Caco-2 (cell line): Measurements from ENCODE around the gene AHRR. TPM values are rescaled to one million over a fixed set of nuclear protein-coding genes. Genes with fewer than 3 reads are reported as not detected.

Experiments used
- BruUV-seq: library from RNA; stranded (reverse); fragments of 400-500 nt; replicated peaks from 2 replicates; lab custom pipeline; 2021; lab: Mats Ljungman, UMichigan
- CTCF ChIA-PET: fragments of 300-600 bp; sonication (Branson Sonifier 250); formaldehyde crosslinking; loops from one replicate; lab custom pipeline; 2022; ENCODE audit warnings: antibody characterized with exemption; lab: Charles Lee
- POLR2A ChIA-PET: fragments of 300-600 bp; sonication (Branson Sonifier 250); formaldehyde crosslinking; loops from one replicate; lab custom pipeline; 2022; ENCODE audit warnings: antibody characterized with exemption; lab: Charles Lee
- DNase-seq, 2 experiments: peaks; one replicate each; pipeline versions ENCODE4 v3.0.0 to v3.0.0-alpha.2; 2020 to 2022
- H3K27me3 ChIP-seq: replicated peaks from 2 replicates; pipeline ENCODE4 v1.6.0; 2011; ENCODE audit warnings: low read length; ENCODE audit not compliant: control insufficient read depth, insufficient read depth
- H3K36me3 ChIP-seq: 2 replicates; pipeline ENCODE4 v1.5.1; 2011; ENCODE audit warnings: low read length; ENCODE audit not compliant: control insufficient read depth, insufficient read depth
- H3K4me1 ChIP-seq: fragments of 250-450 bp; sonication (Bioruptor Pico); 2 replicates; pipeline ENCODE4 v1.5.1; 2020; ENCODE audit warnings: mild to moderate bottlenecking
- H3K4me3 ChIP-seq: 2 replicates; pipeline ENCODE4 v1.5.1; 2011; ENCODE audit warnings: low read depth, mild to moderate bottlenecking, control low read depth, low read length
- H3K9me3 ChIP-seq: fragments of 250-450 bp; sonication (Bioruptor Pico); 2 replicates; pipeline ENCODE4 v1.5.1; 2020; ENCODE audit warnings: mild to moderate bottlenecking, moderate library complexity
- H3K27ac Mint-ChIP-seq: one replicate; pipeline ENCODE4 v1.8.0; 2022; ENCODE audit warnings: mixed read lengths; ENCODE audit not compliant: unreplicated experiment
- H3K27me3 Mint-ChIP-seq: one replicate; pipeline ENCODE4 v1.8.0; 2022; ENCODE audit warnings: mixed read lengths; ENCODE audit not compliant: insufficient read depth, unreplicated experiment
- H3K36me3 Mint-ChIP-seq: one replicate; pipeline ENCODE4 v1.8.0; 2022; ENCODE audit warnings: mild to moderate bottlenecking, mixed read lengths; ENCODE audit not compliant: insufficient read depth, unreplicated experiment
- H3K4me1 Mint-ChIP-seq: one replicate; pipeline ENCODE4 v1.8.0; 2022; ENCODE audit warnings: low read depth, mixed read lengths; ENCODE audit not compliant: unreplicated experiment
- H3K4me3 Mint-ChIP-seq: one replicate; pipeline ENCODE4 v1.8.0; 2022; ENCODE audit warnings: mild to moderate bottlenecking, moderate library complexity, mixed read lengths; ENCODE audit not compliant: unreplicated experiment
- H3K9me3 Mint-ChIP-seq: one replicate; pipeline ENCODE4 v1.8.0; 2022; ENCODE audit warnings: mixed read lengths; ENCODE audit not compliant: unreplicated experiment
- CTCF ChIP-seq, 2 experiments: fragments of 200-600 bp in 1 of 2; IDR thresholded peaks; 1 replicate in 1 of 2; 2 replicates in 1 of 2; pipeline versions ENCODE4 v1.5.1 to v1.8.0; 2011 to 2022; ENCODE audit warnings: antibody characterized with exemption in 1 of 2, control low read depth in 1 of 2, inconsistent platforms in 1 of 2, low read depth in 1 of 2, low read length in 1 of 2, mild to moderate bottlenecking in 1 of 2, moderate library complexity in 1 of 2; ENCODE audit not compliant: insufficient read depth in 1 of 2, severe bottlenecking in 1 of 2, unreplicated experiment in 1 of 2
- intact Hi-C: fragments of 100-400 bp; cut with micrococcal nuclease; formaldehyde crosslinking; loops from one replicate; pipeline ENCODE4 v1.10.0; 2022; ENCODE audit not compliant: unreplicated experiment
- total RNA-seq: library from RNA; stranded (reverse); gene quantifications from 2 replicates; pipeline ENCODE4 v1.2.3, GENCODE V29; 2022

The AHRR gene
- total RNA-seq, 1 experiment from 2014 or later: 1.1 TPM

DNA sequence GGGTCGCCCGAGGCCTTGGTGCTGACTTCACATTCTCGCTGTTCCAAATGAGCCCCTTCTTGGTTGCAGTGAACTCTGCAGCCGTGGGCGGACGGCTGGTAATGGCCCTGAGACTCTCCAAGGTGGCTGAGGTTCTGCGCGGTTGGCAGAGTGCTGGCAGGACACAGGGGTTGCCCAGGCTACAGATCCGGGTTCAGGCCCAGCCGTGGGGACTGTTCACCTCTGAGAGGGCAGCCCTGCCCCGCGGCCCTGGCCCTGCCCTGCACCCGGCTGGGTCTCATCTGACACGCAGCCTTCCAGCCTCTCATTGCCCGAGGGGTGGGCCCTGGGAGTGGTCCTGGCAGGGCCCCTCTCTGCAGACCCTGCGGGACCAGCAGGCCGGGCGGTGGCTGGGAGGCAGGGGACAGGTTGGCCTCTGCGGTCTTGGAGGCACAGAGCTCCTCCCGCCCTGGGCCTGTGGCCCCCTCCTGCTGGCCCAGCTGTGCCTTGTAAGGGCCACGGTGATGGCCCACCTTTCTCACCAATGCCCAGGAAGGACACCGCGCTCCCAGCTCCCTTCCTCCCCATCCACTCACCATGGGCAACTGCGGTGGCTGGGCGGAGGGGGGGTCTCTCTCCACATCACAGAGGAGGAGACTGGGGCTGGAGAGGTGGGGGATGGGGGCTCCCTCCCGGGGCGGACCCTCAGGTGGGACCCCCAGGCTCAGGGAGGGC, 51.6 kb downstream of the AHRR start:
- intact Hi-C loops: no loop called here
- peaks cover 10% of the 10 kb centered on the region; the same call in 1 of the 2 replicates for H3K4me1 ChIP-seq
- H3K4me3 Mint-ChIP-seq: peak overlapping the region; percentile 37

DNA sequence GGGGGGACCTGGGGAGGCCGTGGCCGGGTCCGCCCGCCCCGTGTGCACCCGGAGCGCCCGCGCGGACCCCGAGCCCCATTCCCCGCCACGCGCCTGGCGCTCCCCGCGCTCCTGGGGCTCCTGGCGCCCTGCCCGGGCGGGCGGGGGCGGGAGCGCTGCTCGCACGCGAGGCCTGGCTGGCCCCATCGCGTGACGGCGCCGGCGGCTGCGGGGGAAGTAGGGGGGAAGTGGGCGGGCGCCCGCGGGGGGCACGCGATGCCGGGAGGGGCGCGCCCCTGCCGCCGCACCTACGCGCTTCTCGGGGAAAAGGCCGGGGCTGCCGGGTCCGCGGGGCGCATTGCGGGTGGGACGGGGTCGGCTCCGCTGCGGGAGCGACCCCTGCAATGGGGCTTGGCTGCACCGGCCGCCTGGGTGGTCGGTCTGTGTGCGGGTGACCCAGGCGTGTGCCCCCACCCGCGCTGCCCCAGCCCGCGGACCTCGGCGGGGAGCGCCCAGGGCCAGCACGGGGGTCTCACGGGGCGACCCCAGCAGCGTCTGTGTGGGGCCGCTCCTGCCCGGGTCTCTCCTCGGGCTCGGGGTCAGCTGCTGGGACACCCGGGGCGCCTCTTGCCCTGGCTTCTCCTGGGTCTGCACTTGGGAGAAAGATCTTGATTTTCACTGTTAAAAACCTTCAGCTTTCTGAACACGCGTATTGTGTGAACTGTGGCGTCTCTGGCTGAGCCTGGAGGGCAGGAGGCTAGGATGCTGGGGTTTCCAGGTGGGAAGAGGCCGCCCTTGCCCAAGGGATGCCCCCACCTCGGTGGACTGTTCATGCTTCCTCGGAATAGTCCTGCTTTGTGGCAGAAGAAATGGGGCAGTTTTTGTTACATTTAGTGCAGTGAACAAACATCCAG, 52.4 kb downstream of the AHRR start:
- no peak overlapping the region for H3K27ac Mint-ChIP-seq
- no peaks in the 10 kb centered on the region for H3K9me3 Mint-ChIP-seq
- no TSS peak for BruUV-seq
- peaks cover 6% of the 10 kb centered on the region for H3K27me3 Mint-ChIP-seq
- no peaks in the 10 kb centered on the region for H3K4me1 Mint-ChIP-seq
- peak; percentile 40 to 47 for DNase-seq
- H3K36me3 ChIP-seq: no peaks in the 10 kb centered on the region
- CTCF ChIA-PET: no interaction called here
- peaks cover 10% of the 10 kb centered on the region; the same call in 1 of the 2 replicates for H3K4me1 ChIP-seq
- intact Hi-C loops: no loop called here
- TF ChIP-seq CTCF (IDR thresholded peaks at IDR 0.05; ENCODE audit: insufficient read depth in 1 of 2, low read depth in 1 of 2, low read length in 1 of 2, severe bottlenecking in 1 of 2, unreplicated experiment in 1 of 2): no peak
- H3K4me3 ChIP-seq: peak overlapping the region; percentile 32
- peak overlapping the region; percentile 37 for H3K4me3 Mint-ChIP-seq
- no peaks in the 10 kb centered on the region for H3K27me3 ChIP-seq
- POLR2A ChIA-PET: no interaction called here
- no peaks in the 10 kb centered on the region for H3K36me3 Mint-ChIP-seq
- no peaks in the 10 kb centered on the region for H3K9me3 ChIP-seq

More for the DNA sequence above, 51.6 kb downstream of the AHRR start:
- Mint-ChIP-seq H3K36me3 (no peaks in the 10 kb centered on the region), H3K27ac (no peak overlapping the region), H3K4me1 (no peaks in the 10 kb centered on the region), H3K27me3 (peaks cover 8% of the 10 kb centered on the region), H3K9me3 (no peaks in the 10 kb centered on the region)
- Histone ChIP-seq H3K27me3 (no peaks in the 10 kb centered on the region), H3K9me3 (no peaks in the 10 kb centered on the region), H3K4me3 (peak overlapping the region; percentile 22; the same call in 1 of the 2 replicates), H3K36me3 (no peaks in the 10 kb centered on the region)
- CTCF ChIA-PET: no interaction called here
- peak in 1 of 2 experiments; percentile 31 for DNase-seq
- BruUV-seq: no TSS peak
- POLR2A ChIA-PET: no interaction called here
- TF ChIP-seq CTCF (IDR thresholded peaks at IDR 0.05; ENCODE audit: insufficient read depth in 1 of 2, low read depth in 1 of 2, low read length in 1 of 2, severe bottlenecking in 1 of 2, unreplicated experiment in 1 of 2): no peak

DNA sequence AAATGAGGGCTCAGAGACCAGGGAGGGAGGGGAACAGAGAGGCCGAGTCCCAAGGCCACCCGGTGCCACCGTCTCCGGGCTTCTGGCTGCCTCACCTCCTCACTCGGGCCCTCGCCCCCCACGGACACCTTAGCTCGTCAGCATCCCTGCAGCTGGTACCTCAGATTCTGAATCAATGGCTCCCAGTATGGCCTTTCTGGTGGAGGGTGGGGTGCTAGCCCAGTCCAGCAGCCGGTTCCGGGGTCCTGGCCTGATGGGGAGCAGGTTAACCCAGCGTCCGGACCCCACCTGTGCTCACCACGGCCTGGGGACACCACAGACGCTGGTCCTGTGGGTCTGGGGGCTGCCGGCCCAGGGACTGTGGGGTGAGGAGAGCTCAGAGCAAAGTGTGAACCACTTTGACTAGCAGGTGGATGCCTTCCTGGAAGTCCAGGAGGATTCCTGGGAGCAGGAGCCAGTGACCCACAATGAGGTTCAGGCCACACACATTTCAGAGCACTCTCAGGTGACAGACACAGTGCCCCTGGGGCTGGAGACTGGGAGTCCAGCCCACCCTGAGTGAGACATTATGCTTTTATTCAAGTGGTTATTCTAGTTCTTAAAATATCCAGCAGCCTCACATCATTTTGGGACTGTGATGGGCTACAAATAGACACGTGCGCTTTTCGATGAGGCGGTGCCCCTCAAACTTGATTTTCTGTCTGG, 53.3 kb downstream of the AHRR start:
- peaks cover 3% of the 10 kb centered on the region for H3K27me3 Mint-ChIP-seq
- Histone ChIP-seq H3K9me3 (peaks cover 3% of the 10 kb centered on the region), H3K4me1 (peaks cover 10% of the 10 kb centered on the region; the same call in 1 of the 2 replicates), H3K36me3 (no peaks in the 10 kb centered on the region), H3K4me3 (no peak overlapping the region), H3K27me3 (no peaks in the 10 kb centered on the region)
- no peaks in the 10 kb centered on the region for H3K4me1 Mint-ChIP-seq
- DNase-seq: peak in 1 of 2 experiments; percentile 19
- no peak overlapping the region for H3K4me3 Mint-ChIP-seq
- no peaks in the 10 kb centered on the region for H3K36me3 Mint-ChIP-seq
- ChIA-PET CTCF (no interaction called here), POLR2A (no interaction called here)
- no peaks in the 10 kb centered on the region for H3K9me3 Mint-ChIP-seq
- peak overlapping the region; percentile 54 for H3K27ac Mint-ChIP-seq
- no peak for TF ChIP-seq CTCF (IDR thresholded peaks at IDR 0.05; ENCODE audit: insufficient read depth in 1 of 2, low read depth in 1 of 2, low read length in 1 of 2, severe bottlenecking in 1 of 2, unreplicated experiment in 1 of 2)
- intact Hi-C loops: no loop called here
- TSS peak; percentile 14 for BruUV-seq
